GM23338 (cell line): Measurements from ENCODE around the gene GNAS. TPM values are rescaled to one million over a fixed set of nuclear protein-coding genes. Genes with fewer than 3 reads are reported as not detected.

Experiments
- ATAC-seq: fragments of 200-7000 bp; cut with Tn5 transposase; 3 replicates; pipeline ENCODE4 v1.9.1; 2020
- DNase-seq: peaks from one replicate; pipeline ENCODE4 v3.0.0-alpha.2; 2015; ENCODE audit warnings: low spot score
- H2AFZ ChIP-seq: fragments of 200-600 bp; sonication (generic); 2 replicates; pipeline ENCODE4 v1.8.0; 2016; ENCODE audit warnings: antibody characterized with exemption, mild to moderate bottlenecking, moderate library complexity
- H3F3A ChIP-seq: fragments of 200-600 bp; sonication (generic); replicated peaks from 2 replicates; pipeline ENCODE4 v1.8.0; 2017; ENCODE audit warnings: antibody characterized with exemption, mixed run types, low read depth
- H3K27ac ChIP-seq: fragments of 200-600 bp; sonication (generic); 2 replicates; pipeline ENCODE4 v1.6.1; 2016; ENCODE audit warnings: low read depth
- H3K27me3 ChIP-seq: fragments of 200-600 bp; sonication (generic); 2 replicates; pipeline ENCODE4 v1.8.0; 2016; ENCODE audit warnings: mild to moderate bottlenecking, mixed run types, moderate library complexity; ENCODE audit not compliant: insufficient read depth
- H3K36me3 ChIP-seq: fragments of 200-600 bp; sonication (generic); 2 replicates; pipeline ENCODE4 v1.8.0; 2016; ENCODE audit warnings: mild to moderate bottlenecking; ENCODE audit not compliant: insufficient read depth
- H3K4me1 ChIP-seq: fragments of 200-600 bp; sonication (generic); 2 replicates; pipeline ENCODE4 v1.8.0; 2016; ENCODE audit warnings: mild to moderate bottlenecking, moderate library complexity; ENCODE audit not compliant: insufficient read depth
- H3K4me2 ChIP-seq: fragments of 200-600 bp; sonication (generic); 2 replicates; pipeline ENCODE4 v1.7.1; 2017; ENCODE audit warnings: mixed run types
- H3K4me3 ChIP-seq: fragments of 200-600 bp; sonication (generic); 2 replicates; pipeline ENCODE4 v1.6.1; 2016; ENCODE audit warnings: mixed run types
- H3K79me2 ChIP-seq: fragments of 200-600 bp; sonication (generic); replicated peaks from 2 replicates; pipeline ENCODE4 v1.8.0; 2017; ENCODE audit warnings: mild to moderate bottlenecking; ENCODE audit not compliant: insufficient read depth
- H3K9me2 ChIP-seq: fragments of 200-600 bp; sonication (generic); 2 replicates; pipeline ENCODE4 v1.8.0; 2017; ENCODE audit not compliant: insufficient read depth
- H4K20me1 ChIP-seq: fragments of 200-600 bp; sonication (generic); replicated peaks from 2 replicates; pipeline ENCODE4 v1.8.0; 2017; ENCODE audit warnings: mild to moderate bottlenecking; ENCODE audit not compliant: insufficient read depth
- H3K27ac Mint-ChIP-seq: 2 replicates; pipeline ENCODE4 v1.8.0; 2020; ENCODE audit warnings: inconsistent platforms, mild to moderate bottlenecking, moderate library complexity, mixed read lengths
- H3K27me3 Mint-ChIP-seq: 3 replicates; pipeline ENCODE4 v1.8.0; 2022; ENCODE audit warnings: low read depth, mild to moderate bottlenecking, moderate library complexity, mixed read lengths, inconsistent platforms; ENCODE audit not compliant: insufficient read depth, poor library complexity
- H3K36me3 Mint-ChIP-seq: 3 replicates; pipeline ENCODE4 v1.8.0; 2021; ENCODE audit warnings: low read depth, mild to moderate bottlenecking, inconsistent platforms, moderate library complexity, mixed read lengths
- H3K4me1 Mint-ChIP-seq: 3 replicates; pipeline ENCODE4 v1.8.0; 2020; ENCODE audit warnings: mild to moderate bottlenecking, inconsistent platforms, mixed read lengths
- H3K4me3 Mint-ChIP-seq: 3 replicates; pipeline ENCODE4 v1.8.0; 2021; ENCODE audit warnings: moderate library complexity, mild to moderate bottlenecking, inconsistent platforms, mixed read lengths
- H3K9me3 Mint-ChIP-seq: 3 replicates; pipeline ENCODE4 v1.8.0; 2020; ENCODE audit warnings: moderate library complexity, mild to moderate bottlenecking, inconsistent platforms, mixed read lengths
- CREB1 ChIP-seq: fragments of 250-450 bp; sonication (Bioruptor Pico); IDR thresholded peaks from 2 replicates; pipeline ENCODE4 v1.5.0; 2020; ENCODE audit warnings: low read depth, mild to moderate bottlenecking, moderate library complexity
- EZH2 ChIP-seq: fragments of 200-600 bp; sonication (generic); IDR thresholded peaks from one replicate; pipeline ENCODE4 v1.8.0; 2017; ENCODE audit warnings: antibody characterized with exemption, mild to moderate bottlenecking, low read depth; ENCODE audit not compliant: unreplicated experiment
- EZH2phosphoT487 ChIP-seq: fragments of 200-600 bp; sonication (generic); IDR thresholded peaks from one replicate; pipeline ENCODE4 v1.8.1; 2018; ENCODE audit warnings: antibody characterized with exemption; ENCODE audit not compliant: unreplicated experiment
- JUNB ChIP-seq: IDR thresholded peaks from one replicate; pipeline ENCODE4 v1.6.1; 2016; ENCODE audit warnings: antibody characterized with exemption; ENCODE audit not compliant: unreplicated experiment
- NANOG ChIP-seq: IDR thresholded peaks from 2 replicates; pipeline ENCODE4 v1.6.1; 2016; ENCODE audit warnings: antibody characterized with exemption, borderline replicate concordance
- POLR2AphosphoS5 ChIP-seq: IDR thresholded peaks from 2 replicates; pipeline ENCODE4 v1.6.1; 2016; ENCODE audit warnings: antibody characterized with exemption, low read depth
- STAT1 ChIP-seq: IDR thresholded peaks from one replicate; pipeline ENCODE4 v1.6.1; 2016; ENCODE audit warnings: antibody characterized with exemption; ENCODE audit not compliant: unreplicated experiment
- ZNF114 ChIP-seq: fragments of 250-450 bp; sonication (Bioruptor Pico); IDR thresholded peaks from 2 replicates; pipeline ENCODE4 v1.5.0; 2020; ENCODE audit warnings: mild to moderate bottlenecking, moderate library complexity
- ZNF331 ChIP-seq: fragments of 250-450 bp; sonication (Bioruptor Pico); IDR thresholded peaks from 2 replicates; pipeline ENCODE4 v1.5.0; 2020; ENCODE audit warnings: low read depth, mild to moderate bottlenecking, moderate library complexity
- polyA plus RNA-seq: library from polyadenylated mRNA; unstranded; fragments of >200 nt; fragmentation: Nextera tagmentation; extraction: Ambion mirVana; gene quantifications from 2 replicates; pipeline ENCODE4 v1.2.1, GENCODE V29; 2016
- total RNA-seq: library from RNA; depleted of rRNA; stranded (reverse); fragments of >200 nt; shearing (Covaris generic); gene quantifications from 2 replicates; pipeline ENCODE4 v1.2.3, GENCODE V29; 2014
- TF ChIP-seq, protein P1 (sequence below): IDR thresholded peaks from 2 replicates; pipeline ENCODE4 v1.6.1; 2016; ENCODE audit warnings: antibody characterized with exemption
- TF ChIP-seq, protein P2 (sequence below): fragments of 250-450 bp; sonication (Bioruptor Pico); IDR thresholded peaks from 2 replicates; pipeline ENCODE4 v1.5.0; 2020; ENCODE audit warnings: mild to moderate bottlenecking, moderate library complexity
- TF ChIP-seq, protein P3 (sequence below): IDR thresholded peaks from one replicate; pipeline ENCODE4 v1.6.1; 2018; ENCODE audit warnings: antibody characterized with exemption; ENCODE audit not compliant: unreplicated experiment

GNAS gene
- total and polyA plus RNA-seq, 2 experiments from 2014 or later, result 917 to 1,042 TPM

DNA sequence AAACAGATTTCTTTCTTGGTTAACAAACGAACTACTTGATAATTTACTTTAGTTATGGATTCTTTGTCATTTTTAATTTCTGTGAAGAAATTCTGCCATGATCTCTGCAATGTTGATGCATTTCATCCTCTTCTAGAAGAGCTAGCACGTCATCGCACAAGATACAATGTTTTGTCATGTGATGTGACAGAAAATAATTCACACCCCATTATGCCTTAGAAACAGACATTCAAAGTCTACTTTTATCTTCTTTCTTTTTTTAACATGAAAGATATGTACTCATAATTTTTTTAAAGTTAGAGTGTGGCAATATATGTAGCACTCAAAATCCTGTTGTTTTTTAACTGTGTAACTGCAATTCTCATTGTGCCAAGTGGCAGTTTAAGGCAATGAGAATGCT is 89.0 kb downstream of the GNAS start:
- no peak overlapping the region for H3K4me2 ChIP-seq
- H3K79me2 ChIP-seq, result no peaks in the 10 kb centered on the region
- no peak overlapping the region for H2AFZ ChIP-seq
- Mint-ChIP-seq H3K36me3 (no peaks in the 10 kb centered on the region), H3K27ac (no peak overlapping the region), H3K4me1 (0 out of 3 replicates have a peak, but pooled peaks cover 3% of the 10 kb centered on the region), H3K4me3 (no peak overlapping the region), H3K27me3 (peaks cover 5% of the 10 kb centered on the region), H3K9me3 (0 out of 3 replicates have a peak, but pooled peaks cover under 1% of the 10 kb centered on the region)
- no peak overlapping the region for H3K4me3 ChIP-seq
- no peak overlapping the region for H3K27ac ChIP-seq
- H3K4me1 ChIP-seq, result no peaks in the 10 kb centered on the region; the same call in 1 of the 2 replicates
- ATAC-seq, result no peak
- no peaks in the 10 kb centered on the region for H3K27me3 ChIP-seq
- TF ChIP-seq, protein P1, sequence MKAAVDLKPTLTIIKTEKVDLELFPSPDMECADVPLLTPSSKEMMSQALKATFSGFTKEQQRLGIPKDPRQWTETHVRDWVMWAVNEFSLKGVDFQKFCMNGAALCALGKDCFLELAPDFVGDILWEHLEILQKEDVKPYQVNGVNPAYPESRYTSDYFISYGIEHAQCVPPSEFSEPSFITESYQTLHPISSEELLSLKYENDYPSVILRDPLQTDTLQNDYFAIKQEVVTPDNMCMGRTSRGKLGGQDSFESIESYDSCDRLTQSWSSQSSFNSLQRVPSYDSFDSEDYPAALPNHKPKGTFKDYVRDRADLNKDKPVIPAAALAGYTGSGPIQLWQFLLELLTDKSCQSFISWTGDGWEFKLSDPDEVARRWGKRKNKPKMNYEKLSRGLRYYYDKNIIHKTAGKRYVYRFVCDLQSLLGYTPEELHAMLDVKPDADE, result no peak
- TF ChIP-seq ZNF114 (CRISPR knock-in tag) (no peak), POLR2AphosphoS5 (no peak), ZNF331 (CRISPR knock-in tag) (no peak), EZH2 (no peak), STAT1 (no peak), CREB1 (CRISPR knock-in tag) (no peak), EZH2phosphoT487 (no peak), JUNB (no peak), NANOG (no peak)
- TF ChIP-seq, protein P2, sequence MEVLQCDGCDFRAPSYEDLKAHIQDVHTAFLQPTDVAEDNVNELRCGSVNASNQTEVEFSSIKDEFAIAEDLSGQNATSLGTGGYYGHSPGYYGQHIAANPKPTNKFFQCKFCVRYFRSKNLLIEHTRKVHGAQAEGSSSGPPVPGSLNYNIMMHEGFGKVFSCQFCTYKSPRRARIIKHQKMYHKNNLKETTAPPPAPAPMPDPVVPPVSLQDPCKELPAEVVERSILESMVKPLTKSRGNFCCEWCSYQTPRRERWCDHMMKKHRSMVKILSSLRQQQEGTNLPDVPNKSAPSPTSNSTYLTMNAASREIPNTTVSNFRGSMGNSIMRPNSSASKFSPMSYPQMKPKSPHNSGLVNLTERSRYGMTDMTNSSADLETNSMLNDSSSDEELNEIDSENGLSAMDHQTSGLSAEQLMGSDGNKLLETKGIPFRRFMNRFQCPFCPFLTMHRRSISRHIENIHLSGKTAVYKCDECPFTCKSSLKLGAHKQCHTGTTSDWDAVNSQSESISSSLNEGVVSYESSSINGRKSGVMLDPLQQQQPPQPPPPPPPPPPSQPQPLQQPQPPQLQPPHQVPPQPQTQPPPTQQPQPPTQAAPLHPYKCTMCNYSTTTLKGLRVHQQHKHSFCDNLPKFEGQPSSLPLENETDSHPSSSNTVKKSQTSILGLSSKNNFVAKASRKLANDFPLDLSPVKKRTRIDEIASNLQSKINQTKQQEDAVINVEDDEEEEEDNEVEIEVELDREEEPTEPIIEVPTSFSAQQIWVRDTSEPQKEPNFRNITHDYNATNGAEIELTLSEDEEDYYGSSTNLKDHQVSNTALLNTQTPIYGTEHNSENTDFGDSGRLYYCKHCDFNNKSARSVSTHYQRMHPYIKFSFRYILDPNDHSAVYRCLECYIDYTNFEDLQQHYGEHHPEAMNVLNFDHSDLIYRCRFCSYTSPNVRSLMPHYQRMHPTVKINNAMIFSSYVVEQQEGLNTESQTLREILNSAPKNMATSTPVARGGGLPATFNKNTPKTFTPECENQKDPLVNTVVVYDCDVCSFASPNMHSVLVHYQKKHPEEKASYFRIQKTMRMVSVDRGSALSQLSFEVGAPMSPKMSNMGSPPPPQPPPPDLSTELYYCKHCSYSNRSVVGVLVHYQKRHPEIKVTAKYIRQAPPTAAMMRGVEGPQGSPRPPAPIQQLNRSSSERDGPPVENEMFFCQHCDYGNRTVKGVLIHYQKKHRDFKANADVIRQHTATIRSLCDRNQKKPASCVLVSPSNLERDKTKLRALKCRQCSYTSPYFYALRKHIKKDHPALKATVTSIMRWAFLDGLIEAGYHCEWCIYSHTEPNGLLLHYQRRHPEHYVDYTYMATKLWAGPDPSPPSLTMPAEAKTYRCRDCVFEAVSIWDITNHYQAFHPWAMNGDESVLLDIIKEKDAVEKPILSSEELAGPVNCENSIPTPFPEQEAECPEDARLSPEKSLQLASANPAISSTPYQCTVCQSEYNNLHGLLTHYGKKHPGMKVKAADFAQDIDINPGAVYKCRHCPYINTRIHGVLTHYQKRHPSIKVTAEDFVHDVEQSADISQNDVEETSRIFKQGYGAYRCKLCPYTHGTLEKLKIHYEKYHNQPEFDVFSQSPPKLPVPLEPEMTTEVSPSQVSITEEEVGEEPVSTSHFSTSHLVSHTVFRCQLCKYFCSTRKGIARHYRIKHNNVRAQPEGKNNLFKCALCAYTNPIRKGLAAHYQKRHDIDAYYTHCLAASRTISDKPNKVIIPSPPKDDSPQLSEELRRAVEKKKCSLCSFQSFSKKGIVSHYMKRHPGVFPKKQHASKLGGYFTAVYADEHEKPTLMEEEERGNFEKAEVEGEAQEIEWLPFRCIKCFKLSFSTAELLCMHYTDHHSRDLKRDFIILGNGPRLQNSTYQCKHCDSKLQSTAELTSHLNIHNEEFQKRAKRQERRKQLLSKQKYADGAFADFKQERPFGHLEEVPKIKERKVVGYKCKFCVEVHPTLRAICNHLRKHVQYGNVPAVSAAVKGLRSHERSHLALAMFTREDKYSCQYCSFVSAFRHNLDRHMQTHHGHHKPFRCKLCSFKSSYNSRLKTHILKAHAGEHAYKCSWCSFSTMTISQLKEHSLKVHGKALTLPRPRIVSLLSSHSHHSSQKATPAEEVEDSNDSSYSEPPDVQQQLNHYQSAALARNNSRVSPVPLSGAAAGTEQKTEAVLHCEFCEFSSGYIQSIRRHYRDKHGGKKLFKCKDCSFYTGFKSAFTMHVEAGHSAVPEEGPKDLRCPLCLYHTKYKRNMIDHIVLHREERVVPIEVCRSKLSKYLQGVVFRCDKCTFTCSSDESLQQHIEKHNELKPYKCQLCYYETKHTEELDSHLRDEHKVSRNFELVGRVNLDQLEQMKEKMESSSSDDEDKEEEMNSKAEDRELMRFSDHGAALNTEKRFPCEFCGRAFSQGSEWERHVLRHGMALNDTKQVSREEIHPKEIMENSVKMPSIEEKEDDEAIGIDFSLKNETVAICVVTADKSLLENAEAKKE, result no peak
- TF ChIP-seq, protein P3, sequence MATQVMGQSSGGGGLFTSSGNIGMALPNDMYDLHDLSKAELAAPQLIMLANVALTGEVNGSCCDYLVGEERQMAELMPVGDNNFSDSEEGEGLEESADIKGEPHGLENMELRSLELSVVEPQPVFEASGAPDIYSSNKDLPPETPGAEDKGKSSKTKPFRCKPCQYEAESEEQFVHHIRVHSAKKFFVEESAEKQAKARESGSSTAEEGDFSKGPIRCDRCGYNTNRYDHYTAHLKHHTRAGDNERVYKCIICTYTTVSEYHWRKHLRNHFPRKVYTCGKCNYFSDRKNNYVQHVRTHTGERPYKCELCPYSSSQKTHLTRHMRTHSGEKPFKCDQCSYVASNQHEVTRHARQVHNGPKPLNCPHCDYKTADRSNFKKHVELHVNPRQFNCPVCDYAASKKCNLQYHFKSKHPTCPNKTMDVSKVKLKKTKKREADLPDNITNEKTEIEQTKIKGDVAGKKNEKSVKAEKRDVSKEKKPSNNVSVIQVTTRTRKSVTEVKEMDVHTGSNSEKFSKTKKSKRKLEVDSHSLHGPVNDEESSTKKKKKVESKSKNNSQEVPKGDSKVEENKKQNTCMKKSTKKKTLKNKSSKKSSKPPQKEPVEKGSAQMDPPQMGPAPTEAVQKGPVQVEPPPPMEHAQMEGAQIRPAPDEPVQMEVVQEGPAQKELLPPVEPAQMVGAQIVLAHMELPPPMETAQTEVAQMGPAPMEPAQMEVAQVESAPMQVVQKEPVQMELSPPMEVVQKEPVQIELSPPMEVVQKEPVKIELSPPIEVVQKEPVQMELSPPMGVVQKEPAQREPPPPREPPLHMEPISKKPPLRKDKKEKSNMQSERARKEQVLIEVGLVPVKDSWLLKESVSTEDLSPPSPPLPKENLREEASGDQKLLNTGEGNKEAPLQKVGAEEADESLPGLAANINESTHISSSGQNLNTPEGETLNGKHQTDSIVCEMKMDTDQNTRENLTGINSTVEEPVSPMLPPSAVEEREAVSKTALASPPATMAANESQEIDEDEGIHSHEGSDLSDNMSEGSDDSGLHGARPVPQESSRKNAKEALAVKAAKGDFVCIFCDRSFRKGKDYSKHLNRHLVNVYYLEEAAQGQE, result no peak
- no peaks in the 10 kb centered on the region for H4K20me1 ChIP-seq
- 0 out of 2 replicates have a peak, but pooled peaks cover 4% of the 10 kb centered on the region for H3K9me2 ChIP-seq
- no peaks in the 10 kb centered on the region for H3F3A ChIP-seq
- no peak for DNase-seq
- H3K36me3 ChIP-seq, result no peaks in the 10 kb centered on the region
